Left kidney (tissue), 1 donor: ENCODE data around the gene POLRMT. TPM values are rescaled to one million over a fixed set of nuclear protein-coding genes. Genes with fewer than 3 reads are reported as not detected.

ENCODE experiments used
- polyA plus RNA-seq: library from polyadenylated mRNA; unstranded; fragments of 120-200 nt; gene quantifications from one replicate; pipeline ENCODE4 v1.2.1, GENCODE V29; 2013; ENCODE audit not compliant: insufficient read length

Gene POLRMT
- polyA plus RNA-seq, 1 donor: 75.8 TPM

Other genes starting within 250 kb of the POLRMT start
- gene C2CD4C, start 224.4 kb downstream of the POLRMT start, polyA plus RNA-seq: 1.5 TPM
- 27.7 TPM for gene SHC2, start 172.5 kb downstream of the POLRMT start, polyA plus RNA-seq
- 1.8 TPM for gene MADCAM1, start 137.1 kb downstream of the POLRMT start, polyA plus RNA-seq
- 5.9 TPM for gene TPGS1, start 126.0 kb downstream of the POLRMT start, polyA plus RNA-seq
- gene CDC34, start 101.8 kb downstream of the POLRMT start, polyA plus RNA-seq: 46.2 TPM
- 0.15 TPM for gene GZMM, start 89.5 kb downstream of the POLRMT start, polyA plus RNA-seq
- 366 TPM for gene BSG, start 60.9 kb downstream of the POLRMT start, polyA plus RNA-seq
- gene HCN2, start 43.7 kb downstream of the POLRMT start, polyA plus RNA-seq: 0.32 TPM
- gene FGF22, start 6.3 kb upstream of the POLRMT start, polyA plus RNA-seq: 0.60 TPM
- gene RNF126, start 29.7 kb upstream of the POLRMT start, polyA plus RNA-seq: 21.5 TPM
- gene FSTL3, start 42.9 kb upstream of the POLRMT start, polyA plus RNA-seq: 15.2 TPM
- 0.18 TPM for gene PRSS57, start 61.9 kb upstream of the POLRMT start, polyA plus RNA-seq
- 73.4 TPM for gene PALM, start 75.4 kb upstream of the POLRMT start, polyA plus RNA-seq
- gene MISP, start 117.6 kb upstream of the POLRMT start, polyA plus RNA-seq: 7.0 TPM
- gene PTBP1, start 163.9 kb upstream of the POLRMT start, polyA plus RNA-seq: 395 TPM
- gene PLPPR3, start 188.4 kb upstream of the POLRMT start, polyA plus RNA-seq: 9.4 TPM
- 0.81 TPM for gene AZU1, start 194.3 kb upstream of the POLRMT start, polyA plus RNA-seq
- gene PRTN3, start 207.5 kb upstream of the POLRMT start, polyA plus RNA-seq: 0.67 TPM
- gene ELANE, start 218.8 kb upstream of the POLRMT start, polyA plus RNA-seq: 0.20 TPM
- gene CFD, start 226.1 kb upstream of the POLRMT start, polyA plus RNA-seq: 2.1 TPM